DMS114 treated with DMSO at 0.1 percent for 48 hours (cell line): Measurements from ENCODE around the gene FMOD.

ENCODE experiments used
- DNase-seq: peaks from one replicate; lab custom pipeline; 2025; ENCODE audit not compliant: unreplicated experiment; lab: John Stamatoyannopoulos, UW

FMOD gene

GRCh38 chr1:203351037-203351625 lies at the start of gene FMOD:
TSS of gene FMOD (minus strand) at chr1:203351122. CDS start at chr1:203348270, 2,852 bp downstream.
- DNase-seq: no peak

- DNase-seq: no peak
Observed at GRCh38 chr1:203396595-203397194, 45.8 kb upstream of the FMOD start.

GRCh38 chr1:203395751-203396150 lies 44.8 kb upstream of the FMOD start:
- DNase-seq: no peak

- no peak for DNase-seq
Observed at GRCh38 chr1:203390298-203390697, 39.4 kb upstream of the FMOD start.

GRCh38 chr1:203388683-203389082 lies 37.8 kb upstream of the FMOD start:
- no peak for DNase-seq

GRCh38 chr1:203382026-203382425 lies 31.1 kb upstream of the FMOD start:
- no peak for DNase-seq

GRCh38 chr1:203381151-203381751 lies 30.3 kb upstream of the FMOD start:
- DNase-seq: no peak

GRCh38 chr1:203380420-203381150 lies 29.7 kb upstream of the FMOD start:
- no peak for DNase-seq

GRCh38 chr1:203379825-203380224 lies 28.9 kb upstream of the FMOD start:
- no peak for DNase-seq

GRCh38 chr1:203378556-203379245 lies 27.8 kb upstream of the FMOD start:
- DNase-seq: no peak

- DNase-seq: no peak
Observed at GRCh38 chr1:203373991-203374390, 23.1 kb upstream of the FMOD start.

GRCh38 chr1:203373002-203373401 lies 22.1 kb upstream of the FMOD start:
- DNase-seq: no peak

GRCh38 chr1:203371288-203371687 lies 20.4 kb upstream of the FMOD start:
- DNase-seq: no peak

- no peak for DNase-seq
Observed at GRCh38 chr1:203369666-203370065, 18.7 kb upstream of the FMOD start.

- no peak for DNase-seq
Observed at GRCh38 chr1:203368624-203369451, 17.9 kb upstream of the FMOD start.

GRCh38 chr1:203367057-203367456 lies 16.1 kb upstream of the FMOD start:
- DNase-seq: no peak

- DNase-seq: no peak
Observed at GRCh38 chr1:203366476-203366875, 15.6 kb upstream of the FMOD start.

GRCh38 chr1:203364806-203365205 lies 13.9 kb upstream of the FMOD start:
- no peak for DNase-seq

GRCh38 chr1:203364094-203364801 lies 13.3 kb upstream of the FMOD start:
- no peak for DNase-seq

GRCh38 chr1:203362720-203363025 lies 11.8 kb upstream of the FMOD start:
- no peak for DNase-seq
